ENCODE measurements around the gene TNKS1BP1. TPM values are rescaled to one million over a fixed set of nuclear protein-coding genes. Genes with fewer than 3 reads are reported as not detected.

The TNKS1BP1 gene
- total and polyA plus RNA-seq, 2 experiments from 2014 or later = 64.2 to 72.2 TPM

DNA sequence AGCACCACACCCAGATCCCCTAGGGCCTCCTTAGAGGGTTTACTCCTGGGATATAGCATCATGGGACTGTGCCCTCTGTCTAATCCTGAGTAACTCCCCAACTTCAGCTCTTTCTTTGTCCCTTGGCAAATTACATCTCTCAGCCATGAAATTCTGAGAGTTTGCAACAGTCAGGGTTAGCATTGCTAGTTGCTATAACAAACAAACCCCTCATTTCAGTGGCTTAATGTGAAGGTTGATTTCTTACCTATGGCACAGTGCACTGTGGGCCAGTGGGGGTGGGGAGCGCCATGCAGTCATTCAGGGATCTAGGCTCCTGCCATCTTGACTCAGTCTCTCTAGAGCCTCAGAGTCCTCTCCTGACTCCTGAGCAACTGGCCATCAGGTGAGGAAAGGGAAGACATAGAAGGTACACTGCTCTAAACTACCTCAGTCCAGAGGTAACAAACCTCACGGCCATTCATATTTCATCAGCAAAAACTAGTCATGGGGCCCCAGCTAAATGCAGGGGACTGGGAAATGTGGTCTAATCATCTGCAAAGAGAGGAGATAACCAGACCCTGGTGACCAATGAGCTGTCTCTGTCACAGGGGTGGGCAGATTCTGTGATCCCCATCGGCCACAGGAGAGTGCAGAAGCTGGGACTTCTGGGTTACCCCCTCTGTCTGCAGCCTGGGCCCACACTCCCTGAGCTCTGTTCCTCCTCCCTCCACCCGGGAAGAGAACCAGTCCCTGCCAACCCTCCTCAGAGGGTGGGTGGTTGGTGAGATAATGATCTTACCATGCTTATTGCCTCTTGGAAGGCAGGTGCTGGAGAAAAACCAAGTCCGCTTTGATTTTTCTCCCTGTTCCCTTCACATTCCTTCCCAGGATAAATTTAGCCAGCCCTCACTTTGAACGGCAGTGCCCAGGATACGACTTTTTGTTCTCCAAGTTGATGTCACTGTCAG is 38.7 kb upstream of the TNKS1BP1 start:
- H3K4me1 ChIP-seq (ENCODE audit: insufficient read depth) = peaks cover 15% of the 10 kb centered on the region
- H3K27ac ChIP-seq (ENCODE audit: low read depth) = no peak overlapping the region
- H3K4me2 ChIP-seq = no peak overlapping the region
- DNase-seq (ENCODE audit: low spot score) (no peak), ATAC-seq (no peak)
- no peak overlapping the region for H2AFZ ChIP-seq
- no peaks in the 10 kb centered on the region for H3K36me3 ChIP-seq (ENCODE audit: insufficient read depth)
- Mint-ChIP-seq H3K36me3 (ENCODE audit: low read depth) (no peaks in the 10 kb centered on the region), H3K4me1 (peaks cover 27% of the 10 kb centered on the region), H3K9me3 (no peaks in the 10 kb centered on the region), H3K27ac (no peak overlapping the region), H3K4me3 (no peak overlapping the region), H3K27me3 (ENCODE audit: insufficient read depth, low read depth, poor library complexity) (peaks cover 2% of the 10 kb centered on the region)
- TF ChIP-seq, protein P1, sequence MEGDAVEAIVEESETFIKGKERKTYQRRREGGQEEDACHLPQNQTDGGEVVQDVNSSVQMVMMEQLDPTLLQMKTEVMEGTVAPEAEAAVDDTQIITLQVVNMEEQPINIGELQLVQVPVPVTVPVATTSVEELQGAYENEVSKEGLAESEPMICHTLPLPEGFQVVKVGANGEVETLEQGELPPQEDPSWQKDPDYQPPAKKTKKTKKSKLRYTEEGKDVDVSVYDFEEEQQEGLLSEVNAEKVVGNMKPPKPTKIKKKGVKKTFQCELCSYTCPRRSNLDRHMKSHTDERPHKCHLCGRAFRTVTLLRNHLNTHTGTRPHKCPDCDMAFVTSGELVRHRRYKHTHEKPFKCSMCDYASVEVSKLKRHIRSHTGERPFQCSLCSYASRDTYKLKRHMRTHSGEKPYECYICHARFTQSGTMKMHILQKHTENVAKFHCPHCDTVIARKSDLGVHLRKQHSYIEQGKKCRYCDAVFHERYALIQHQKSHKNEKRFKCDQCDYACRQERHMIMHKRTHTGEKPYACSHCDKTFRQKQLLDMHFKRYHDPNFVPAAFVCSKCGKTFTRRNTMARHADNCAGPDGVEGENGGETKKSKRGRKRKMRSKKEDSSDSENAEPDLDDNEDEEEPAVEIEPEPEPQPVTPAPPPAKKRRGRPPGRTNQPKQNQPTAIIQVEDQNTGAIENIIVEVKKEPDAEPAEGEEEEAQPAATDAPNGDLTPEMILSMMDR (conservative IDR thresholded peaks at IDR 0.05; ENCODE audit: low read depth in 2 of 2) = no peak
- TF ChIP-seq CREB1 (CRISPR knock-in tag; IDR thresholded peaks at IDR 0.05; ENCODE audit: low read depth) (no peak), POLR2AphosphoS5 (IDR thresholded peaks at IDR 0.05; ENCODE audit: low read depth) (no peak), ZNF331 (CRISPR knock-in tag; IDR thresholded peaks at IDR 0.05; ENCODE audit: low read depth) (no peak), EZH2 (IDR thresholded peaks at IDR 0.05; ENCODE audit: low read depth, unreplicated experiment) (no peak), NANOG (IDR thresholded peaks at IDR 0.05; ENCODE audit: borderline replicate concordance) (no peak), STAT1 (IDR thresholded peaks at IDR 0.05; ENCODE audit: unreplicated experiment) (no peak), ZNF114 (CRISPR knock-in tag; IDR thresholded peaks at IDR 0.05) (no peak), JUNB (IDR thresholded peaks at IDR 0.05; ENCODE audit: unreplicated experiment) (no peak), EZH2phosphoT487 (IDR thresholded peaks at IDR 0.05; ENCODE audit: unreplicated experiment) (no peak)
- TF ChIP-seq, protein P2, sequence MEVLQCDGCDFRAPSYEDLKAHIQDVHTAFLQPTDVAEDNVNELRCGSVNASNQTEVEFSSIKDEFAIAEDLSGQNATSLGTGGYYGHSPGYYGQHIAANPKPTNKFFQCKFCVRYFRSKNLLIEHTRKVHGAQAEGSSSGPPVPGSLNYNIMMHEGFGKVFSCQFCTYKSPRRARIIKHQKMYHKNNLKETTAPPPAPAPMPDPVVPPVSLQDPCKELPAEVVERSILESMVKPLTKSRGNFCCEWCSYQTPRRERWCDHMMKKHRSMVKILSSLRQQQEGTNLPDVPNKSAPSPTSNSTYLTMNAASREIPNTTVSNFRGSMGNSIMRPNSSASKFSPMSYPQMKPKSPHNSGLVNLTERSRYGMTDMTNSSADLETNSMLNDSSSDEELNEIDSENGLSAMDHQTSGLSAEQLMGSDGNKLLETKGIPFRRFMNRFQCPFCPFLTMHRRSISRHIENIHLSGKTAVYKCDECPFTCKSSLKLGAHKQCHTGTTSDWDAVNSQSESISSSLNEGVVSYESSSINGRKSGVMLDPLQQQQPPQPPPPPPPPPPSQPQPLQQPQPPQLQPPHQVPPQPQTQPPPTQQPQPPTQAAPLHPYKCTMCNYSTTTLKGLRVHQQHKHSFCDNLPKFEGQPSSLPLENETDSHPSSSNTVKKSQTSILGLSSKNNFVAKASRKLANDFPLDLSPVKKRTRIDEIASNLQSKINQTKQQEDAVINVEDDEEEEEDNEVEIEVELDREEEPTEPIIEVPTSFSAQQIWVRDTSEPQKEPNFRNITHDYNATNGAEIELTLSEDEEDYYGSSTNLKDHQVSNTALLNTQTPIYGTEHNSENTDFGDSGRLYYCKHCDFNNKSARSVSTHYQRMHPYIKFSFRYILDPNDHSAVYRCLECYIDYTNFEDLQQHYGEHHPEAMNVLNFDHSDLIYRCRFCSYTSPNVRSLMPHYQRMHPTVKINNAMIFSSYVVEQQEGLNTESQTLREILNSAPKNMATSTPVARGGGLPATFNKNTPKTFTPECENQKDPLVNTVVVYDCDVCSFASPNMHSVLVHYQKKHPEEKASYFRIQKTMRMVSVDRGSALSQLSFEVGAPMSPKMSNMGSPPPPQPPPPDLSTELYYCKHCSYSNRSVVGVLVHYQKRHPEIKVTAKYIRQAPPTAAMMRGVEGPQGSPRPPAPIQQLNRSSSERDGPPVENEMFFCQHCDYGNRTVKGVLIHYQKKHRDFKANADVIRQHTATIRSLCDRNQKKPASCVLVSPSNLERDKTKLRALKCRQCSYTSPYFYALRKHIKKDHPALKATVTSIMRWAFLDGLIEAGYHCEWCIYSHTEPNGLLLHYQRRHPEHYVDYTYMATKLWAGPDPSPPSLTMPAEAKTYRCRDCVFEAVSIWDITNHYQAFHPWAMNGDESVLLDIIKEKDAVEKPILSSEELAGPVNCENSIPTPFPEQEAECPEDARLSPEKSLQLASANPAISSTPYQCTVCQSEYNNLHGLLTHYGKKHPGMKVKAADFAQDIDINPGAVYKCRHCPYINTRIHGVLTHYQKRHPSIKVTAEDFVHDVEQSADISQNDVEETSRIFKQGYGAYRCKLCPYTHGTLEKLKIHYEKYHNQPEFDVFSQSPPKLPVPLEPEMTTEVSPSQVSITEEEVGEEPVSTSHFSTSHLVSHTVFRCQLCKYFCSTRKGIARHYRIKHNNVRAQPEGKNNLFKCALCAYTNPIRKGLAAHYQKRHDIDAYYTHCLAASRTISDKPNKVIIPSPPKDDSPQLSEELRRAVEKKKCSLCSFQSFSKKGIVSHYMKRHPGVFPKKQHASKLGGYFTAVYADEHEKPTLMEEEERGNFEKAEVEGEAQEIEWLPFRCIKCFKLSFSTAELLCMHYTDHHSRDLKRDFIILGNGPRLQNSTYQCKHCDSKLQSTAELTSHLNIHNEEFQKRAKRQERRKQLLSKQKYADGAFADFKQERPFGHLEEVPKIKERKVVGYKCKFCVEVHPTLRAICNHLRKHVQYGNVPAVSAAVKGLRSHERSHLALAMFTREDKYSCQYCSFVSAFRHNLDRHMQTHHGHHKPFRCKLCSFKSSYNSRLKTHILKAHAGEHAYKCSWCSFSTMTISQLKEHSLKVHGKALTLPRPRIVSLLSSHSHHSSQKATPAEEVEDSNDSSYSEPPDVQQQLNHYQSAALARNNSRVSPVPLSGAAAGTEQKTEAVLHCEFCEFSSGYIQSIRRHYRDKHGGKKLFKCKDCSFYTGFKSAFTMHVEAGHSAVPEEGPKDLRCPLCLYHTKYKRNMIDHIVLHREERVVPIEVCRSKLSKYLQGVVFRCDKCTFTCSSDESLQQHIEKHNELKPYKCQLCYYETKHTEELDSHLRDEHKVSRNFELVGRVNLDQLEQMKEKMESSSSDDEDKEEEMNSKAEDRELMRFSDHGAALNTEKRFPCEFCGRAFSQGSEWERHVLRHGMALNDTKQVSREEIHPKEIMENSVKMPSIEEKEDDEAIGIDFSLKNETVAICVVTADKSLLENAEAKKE (CRISPR knock-in tag; IDR thresholded peaks at IDR 0.05) = no peak
- TF ChIP-seq, protein P3, sequence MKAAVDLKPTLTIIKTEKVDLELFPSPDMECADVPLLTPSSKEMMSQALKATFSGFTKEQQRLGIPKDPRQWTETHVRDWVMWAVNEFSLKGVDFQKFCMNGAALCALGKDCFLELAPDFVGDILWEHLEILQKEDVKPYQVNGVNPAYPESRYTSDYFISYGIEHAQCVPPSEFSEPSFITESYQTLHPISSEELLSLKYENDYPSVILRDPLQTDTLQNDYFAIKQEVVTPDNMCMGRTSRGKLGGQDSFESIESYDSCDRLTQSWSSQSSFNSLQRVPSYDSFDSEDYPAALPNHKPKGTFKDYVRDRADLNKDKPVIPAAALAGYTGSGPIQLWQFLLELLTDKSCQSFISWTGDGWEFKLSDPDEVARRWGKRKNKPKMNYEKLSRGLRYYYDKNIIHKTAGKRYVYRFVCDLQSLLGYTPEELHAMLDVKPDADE (IDR thresholded peaks at IDR 0.05) = no peak
- TF ChIP-seq, protein P4, sequence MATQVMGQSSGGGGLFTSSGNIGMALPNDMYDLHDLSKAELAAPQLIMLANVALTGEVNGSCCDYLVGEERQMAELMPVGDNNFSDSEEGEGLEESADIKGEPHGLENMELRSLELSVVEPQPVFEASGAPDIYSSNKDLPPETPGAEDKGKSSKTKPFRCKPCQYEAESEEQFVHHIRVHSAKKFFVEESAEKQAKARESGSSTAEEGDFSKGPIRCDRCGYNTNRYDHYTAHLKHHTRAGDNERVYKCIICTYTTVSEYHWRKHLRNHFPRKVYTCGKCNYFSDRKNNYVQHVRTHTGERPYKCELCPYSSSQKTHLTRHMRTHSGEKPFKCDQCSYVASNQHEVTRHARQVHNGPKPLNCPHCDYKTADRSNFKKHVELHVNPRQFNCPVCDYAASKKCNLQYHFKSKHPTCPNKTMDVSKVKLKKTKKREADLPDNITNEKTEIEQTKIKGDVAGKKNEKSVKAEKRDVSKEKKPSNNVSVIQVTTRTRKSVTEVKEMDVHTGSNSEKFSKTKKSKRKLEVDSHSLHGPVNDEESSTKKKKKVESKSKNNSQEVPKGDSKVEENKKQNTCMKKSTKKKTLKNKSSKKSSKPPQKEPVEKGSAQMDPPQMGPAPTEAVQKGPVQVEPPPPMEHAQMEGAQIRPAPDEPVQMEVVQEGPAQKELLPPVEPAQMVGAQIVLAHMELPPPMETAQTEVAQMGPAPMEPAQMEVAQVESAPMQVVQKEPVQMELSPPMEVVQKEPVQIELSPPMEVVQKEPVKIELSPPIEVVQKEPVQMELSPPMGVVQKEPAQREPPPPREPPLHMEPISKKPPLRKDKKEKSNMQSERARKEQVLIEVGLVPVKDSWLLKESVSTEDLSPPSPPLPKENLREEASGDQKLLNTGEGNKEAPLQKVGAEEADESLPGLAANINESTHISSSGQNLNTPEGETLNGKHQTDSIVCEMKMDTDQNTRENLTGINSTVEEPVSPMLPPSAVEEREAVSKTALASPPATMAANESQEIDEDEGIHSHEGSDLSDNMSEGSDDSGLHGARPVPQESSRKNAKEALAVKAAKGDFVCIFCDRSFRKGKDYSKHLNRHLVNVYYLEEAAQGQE (IDR thresholded peaks at IDR 0.05; ENCODE audit: unreplicated experiment) = no peak
- no peaks in the 10 kb centered on the region for H3K9me2 ChIP-seq (ENCODE audit: insufficient read depth)
- H3K27me3 ChIP-seq (ENCODE audit: insufficient read depth) = no peaks in the 10 kb centered on the region
- no peaks in the 10 kb centered on the region for H3K79me2 ChIP-seq (replicated peaks; ENCODE audit: insufficient read depth)
- H3K4me3 ChIP-seq = no peak overlapping the region
- H3F3A ChIP-seq (replicated peaks; ENCODE audit: low read depth) = 0 out of 2 replicates have a peak, but pooled peaks cover 3% of the 10 kb centered on the region
- H4K20me1 ChIP-seq (replicated peaks; ENCODE audit: insufficient read depth) = no peaks in the 10 kb centered on the region

Data from GM23338 (cell line).